Cardiac fibroblast (primary cell): Measurements from ENCODE around the gene ZER1.
A peak's percentile ranks its signal among the peaks of the same experiment; 100 is the strongest.
"Not testable (repeated sequence)": the region's sequence is repeated elsewhere in the genome, so short reads cannot be mapped to it uniquely, and the experiment has no call there.

Experiments
- DNase-seq, 2 donors: peaks; one replicate each; pipeline versions ENCODE4 v3.0.0 to v3.0.0-alpha.2; 2010; ENCODE audit warnings: low read depth in 2 of 2
- H3K4me3 ChIP-seq, 2 donors: replicated peaks in 1 of 2; 1 replicate in 1 of 2; 2 replicates in 1 of 2; pipeline ENCODE4 v1.5.1; 2011; ENCODE audit warnings: low read depth in 2 of 2, low read length in 2 of 2, mild to moderate bottlenecking in 2 of 2, moderate library complexity in 1 of 2
- CTCF ChIP-seq: IDR thresholded peaks from one replicate; pipeline ENCODE4 v1.5.1; 2011; ENCODE audit warnings: low read depth, mild to moderate bottlenecking, low read length, inconsistent platforms

The ZER1 gene

GRCh38 chr9:128800061-128800460 lies 28.3 kb upstream of the ZER1 start:
- no peak for TF ChIP-seq CTCF
- no peak for DNase-seq
- no peak overlapping the region for H3K4me3 ChIP-seq

DNA sequence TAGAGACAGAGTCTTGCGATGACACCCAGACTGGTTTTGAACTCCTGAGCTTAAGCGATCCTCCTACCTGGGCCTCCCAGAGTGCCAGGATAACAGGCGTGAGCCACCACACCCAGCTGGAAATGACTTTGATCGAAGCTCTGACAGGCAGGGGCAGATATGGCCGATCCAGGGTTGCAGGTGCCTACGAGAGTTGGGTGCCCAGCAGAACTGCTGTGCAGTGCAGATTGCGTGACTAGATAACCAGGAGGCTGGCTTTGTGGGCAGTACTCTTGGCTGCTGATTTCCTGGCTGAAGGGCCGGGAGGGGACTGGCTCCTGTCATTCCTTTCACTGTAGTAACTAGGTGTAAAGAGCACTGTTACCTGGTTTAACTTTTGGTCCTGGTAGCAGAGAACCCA lies 27.2 kb upstream of the ZER1 start:
- no peak for DNase-seq
- H3K4me3 ChIP-seq = no peak overlapping the region
- no peak for TF ChIP-seq CTCF

DNA sequence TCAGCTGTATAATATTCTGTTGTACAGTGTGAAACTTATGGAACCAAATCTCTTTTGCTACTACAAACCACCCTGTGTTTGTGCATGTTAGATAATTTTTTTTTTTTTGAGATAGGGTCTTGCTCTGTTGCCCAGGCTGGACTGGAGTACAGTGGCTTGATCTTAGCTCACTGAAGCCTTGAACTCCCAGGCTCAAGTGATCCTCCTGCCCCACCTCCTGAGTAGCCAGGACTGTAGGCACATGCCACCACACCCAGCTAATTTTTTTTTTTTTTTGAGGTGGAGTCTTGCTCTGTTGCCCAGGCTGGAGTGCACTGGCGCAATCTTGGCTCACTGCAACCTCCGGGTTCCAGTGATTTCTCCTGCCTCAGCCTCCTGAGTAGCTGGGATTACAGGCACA lies 23.2 kb upstream of the ZER1 start:
- not testable (repeated sequence) for H3K4me3 ChIP-seq, DNase-seq

- H3K4me3 ChIP-seq = no peak overlapping the region
- DNase-seq = no peak
- no peak for TF ChIP-seq CTCF
These were observed 21.4 kb upstream of the ZER1 start for GRCh38 chr9:128792978-128793686.

GRCh38 chr9:128792134-128792533 lies 20.4 kb upstream of the ZER1 start:
- no peak overlapping the region for H3K4me3 ChIP-seq
- TF ChIP-seq CTCF = no peak
- DNase-seq = no peak

GRCh38 chr9:128790536-128790935 lies 18.8 kb upstream of the ZER1 start:
- no peak overlapping the region for H3K4me3 ChIP-seq
- no peak for DNase-seq
- TF ChIP-seq CTCF = no peak

DNA sequence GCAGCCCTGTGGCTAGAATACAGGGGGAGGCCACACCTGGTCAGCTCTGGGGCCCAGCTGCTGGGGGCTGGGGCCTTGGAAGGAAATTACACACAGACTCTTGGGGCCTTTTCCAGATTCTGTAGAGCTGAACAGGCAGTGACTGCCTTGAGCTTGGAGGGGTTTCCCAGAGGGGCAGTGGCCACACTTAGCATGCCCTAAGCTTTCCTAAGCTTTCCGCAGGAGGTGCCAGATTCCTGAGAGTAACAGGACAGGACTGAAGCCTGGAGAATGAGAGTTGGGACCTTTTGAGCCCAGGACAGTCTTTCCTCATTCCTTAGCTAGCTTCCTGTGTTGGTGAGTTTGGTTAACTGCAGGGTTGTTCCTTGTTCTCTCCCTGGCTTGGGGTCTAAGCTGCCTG lies 16.7 kb upstream of the ZER1 start:
- H3K4me3 ChIP-seq = peak overlapping the region; percentile 100
- no peak for DNase-seq
- TF ChIP-seq CTCF = no peak
